ENCODE results near the gene GPR162. TPM values are rescaled to one million over a fixed set of nuclear protein-coding genes. Genes with fewer than 3 reads are reported as not detected.
A peak's percentile ranks its signal among the peaks of the same experiment; 100 is the strongest.

Gene GPR162
- total RNA-seq, 1 donor, result 1.4 TPM

- H3K4me3 ChIP-seq (ENCODE audit: insufficient read depth, low read length), result peak overlapping the region; percentile 50
- H3K27ac ChIP-seq (ENCODE audit: low read depth, low read length), result no peak overlapping the region
- no peaks in the 10 kb centered on the region for H4K20me1 ChIP-seq (ENCODE audit: insufficient read depth, low read length)
- H3K79me2 ChIP-seq (ENCODE audit: insufficient read depth, low read length), result no peaks in the 10 kb centered on the region
- no peaks in the 10 kb centered on the region for H3K36me3 ChIP-seq (ENCODE audit: insufficient read depth, low read length)
- no peaks in the 10 kb centered on the region for H3K9me3 ChIP-seq (ENCODE audit: low read depth, low read length)
- no peak for TF ChIP-seq CTCF (IDR thresholded peaks at IDR 0.05; ENCODE audit: extremely low read depth, low read depth, low read length)
- H3K4me2 ChIP-seq (ENCODE audit: insufficient read depth, low read length), result peak overlapping the region; percentile 71
- H2AFZ ChIP-seq (ENCODE audit: low read length), result peak overlapping the region; percentile 82
- H3K27me3 ChIP-seq (ENCODE audit: insufficient read depth, low read length), result peaks cover 6% of the 10 kb centered on the region
- DNase-seq (ENCODE audit: insufficient read length, low spot score, missing footprints), result no peak
- H3K4me1 ChIP-seq (ENCODE audit: insufficient read depth, low read length), result peaks cover 16% of the 10 kb centered on the region
Measured at GRCh38 chr12:6792522-6793201, 29.0 kb upstream of the GPR162 start.

- no peak for DNase-seq (ENCODE audit: insufficient read length, low spot score, missing footprints)
- H3K27me3 ChIP-seq (ENCODE audit: insufficient read depth, low read length), result peaks cover 6% of the 10 kb centered on the region
- no peaks in the 10 kb centered on the region for H3K79me2 ChIP-seq (ENCODE audit: insufficient read depth, low read length)
- H3K36me3 ChIP-seq (ENCODE audit: insufficient read depth, low read length), result no peaks in the 10 kb centered on the region
- H3K4me2 ChIP-seq (ENCODE audit: insufficient read depth, low read length), result no peak overlapping the region
- no peak overlapping the region for H2AFZ ChIP-seq (ENCODE audit: low read length)
- H3K4me3 ChIP-seq (ENCODE audit: insufficient read depth, low read length), result no peak overlapping the region
- no peaks in the 10 kb centered on the region for H4K20me1 ChIP-seq (ENCODE audit: insufficient read depth, low read length)
- no peak for TF ChIP-seq CTCF (IDR thresholded peaks at IDR 0.05; ENCODE audit: extremely low read depth, low read depth, low read length)
- H3K27ac ChIP-seq (ENCODE audit: low read depth, low read length), result no peak overlapping the region
- no peaks in the 10 kb centered on the region for H3K9me3 ChIP-seq (ENCODE audit: low read depth, low read length)
- peaks cover 10% of the 10 kb centered on the region for H3K4me1 ChIP-seq (ENCODE audit: insufficient read depth, low read length)
Measured at GRCh38 chr12:6795088-6795487, 26.5 kb upstream of the GPR162 start.

DNA sequence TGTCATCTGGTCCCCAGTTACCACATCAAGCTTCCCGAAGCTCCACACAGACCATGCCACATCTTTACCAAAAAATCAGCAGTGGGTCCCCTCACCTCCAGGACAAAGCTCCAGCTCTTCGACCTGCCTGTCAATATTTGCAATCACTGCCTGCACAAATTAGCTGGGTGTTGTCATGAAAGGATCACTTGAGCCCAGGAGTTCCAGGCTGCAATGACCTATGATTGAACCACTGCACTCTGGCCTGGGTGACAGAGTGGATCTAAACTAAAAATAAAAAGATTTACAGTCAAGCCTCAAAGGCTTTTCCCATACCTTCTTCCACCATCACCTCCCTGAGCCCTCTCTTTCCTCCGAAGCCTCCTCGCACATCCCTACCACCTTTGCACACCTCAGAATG is 25.0 kb upstream of the GPR162 start:
- Histone ChIP-seq H2AFZ (ENCODE audit: low read length) (no peak overlapping the region), H3K36me3 (ENCODE audit: insufficient read depth, low read length) (no peaks in the 10 kb centered on the region), H4K20me1 (ENCODE audit: insufficient read depth, low read length) (no peaks in the 10 kb centered on the region), H3K27ac (ENCODE audit: low read depth, low read length) (no peak overlapping the region), H3K4me2 (ENCODE audit: insufficient read depth, low read length) (no peak overlapping the region), H3K27me3 (ENCODE audit: insufficient read depth, low read length) (peaks cover 6% of the 10 kb centered on the region), H3K4me1 (ENCODE audit: insufficient read depth, low read length) (peaks cover 10% of the 10 kb centered on the region), H3K9me3 (ENCODE audit: low read depth, low read length) (no peaks in the 10 kb centered on the region), H3K79me2 (ENCODE audit: insufficient read depth, low read length) (no peaks in the 10 kb centered on the region), H3K4me3 (ENCODE audit: insufficient read depth, low read length) (no peak overlapping the region)
- no peak for DNase-seq (ENCODE audit: insufficient read length, low spot score, missing footprints)
- TF ChIP-seq CTCF (IDR thresholded peaks at IDR 0.05; ENCODE audit: extremely low read depth, low read depth, low read length), result no peak

DNA sequence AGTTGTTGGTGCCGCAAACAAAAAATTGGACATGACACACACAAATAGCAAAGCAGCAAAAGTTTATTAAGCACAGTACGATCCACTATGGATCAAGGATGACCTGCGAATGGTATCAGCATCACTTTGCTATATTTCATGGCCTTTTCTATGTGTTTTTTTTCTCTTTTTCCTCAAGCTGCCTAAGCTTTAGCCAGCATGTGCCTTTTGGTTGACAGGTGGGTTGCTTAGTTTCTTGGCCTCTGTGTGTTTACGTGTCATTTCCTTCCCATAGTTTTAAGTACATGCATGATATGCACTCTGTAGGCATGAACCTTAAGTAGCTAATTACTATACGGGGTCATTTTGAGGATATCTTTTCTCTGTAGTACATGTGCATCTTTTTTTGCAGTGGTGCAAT is 22.5 kb upstream of the GPR162 start:
- H3K27me3 ChIP-seq (ENCODE audit: insufficient read depth, low read length), result no peaks in the 10 kb centered on the region
- H4K20me1 ChIP-seq (ENCODE audit: insufficient read depth, low read length), result no peaks in the 10 kb centered on the region
- H3K79me2 ChIP-seq (ENCODE audit: insufficient read depth, low read length), result no peaks in the 10 kb centered on the region
- no peak for TF ChIP-seq CTCF (IDR thresholded peaks at IDR 0.05; ENCODE audit: extremely low read depth, low read depth, low read length)
- no peak for DNase-seq (ENCODE audit: insufficient read length, low spot score, missing footprints)
- no peaks in the 10 kb centered on the region for H3K36me3 ChIP-seq (ENCODE audit: insufficient read depth, low read length)
- H3K9me3 ChIP-seq (ENCODE audit: low read depth, low read length), result no peaks in the 10 kb centered on the region
- H3K27ac ChIP-seq (ENCODE audit: low read depth, low read length), result no peak overlapping the region
- no peaks in the 10 kb centered on the region for H3K4me1 ChIP-seq (ENCODE audit: insufficient read depth, low read length)
- no peak overlapping the region for H2AFZ ChIP-seq (ENCODE audit: low read length)
- no peak overlapping the region for H3K4me3 ChIP-seq (ENCODE audit: insufficient read depth, low read length)
- H3K4me2 ChIP-seq (ENCODE audit: insufficient read depth, low read length), result no peak overlapping the region
